CD4-positive, alpha-beta T cell treated with Interleukin-10 for 1 hour (primary cell): ENCODE measurements around the gene PKD2L2.
A peak's percentile ranks its signal among the peaks of the same experiment; 100 is the strongest.
"Not testable (repeated sequence)": the region's sequence is repeated elsewhere in the genome, so short reads cannot be mapped to it uniquely, and the experiment has no call there.

Source experiments
- DNase-seq: peaks from one replicate; pipeline ENCODE4 v3.0.0-alpha.2; 2020

PKD2L2 gene

GRCh38 chr5:137890845-137891244 is 1.6 kb downstream of the PKD2L2 start:
- DNase-seq = no peak

GRCh38 chr5:137891849-137892248 is 2.6 kb downstream of the PKD2L2 start:
- peak; percentile 9 for DNase-seq

- DNase-seq = no peak
Measured at GRCh38 chr5:137894586-137894985, 5.3 kb downstream of the PKD2L2 start.

- DNase-seq = no peak
Measured at GRCh38 chr5:137896560-137896959, 7.3 kb downstream of the PKD2L2 start.

- no peak for DNase-seq
Measured at GRCh38 chr5:137899493-137899892, 10.2 kb downstream of the PKD2L2 start.

- no peak for DNase-seq
Measured at GRCh38 chr5:137901011-137901817, 12.0 kb downstream of the PKD2L2 start.

- DNase-seq = no peak
Measured at GRCh38 chr5:137902408-137903133, 13.3 kb downstream of the PKD2L2 start.

- DNase-seq = no peak
Measured at GRCh38 chr5:137914758-137915157, 25.5 kb downstream of the PKD2L2 start.

GRCh38 chr5:137916923-137917322 is 27.7 kb downstream of the PKD2L2 start:
- no peak for DNase-seq

GRCh38 chr5:137921931-137922330 is 32.7 kb downstream of the PKD2L2 start:
- no peak for DNase-seq

- no peak for DNase-seq
Measured at GRCh38 chr5:137923856-137924255, 34.6 kb downstream of the PKD2L2 start.

- no peak for DNase-seq
Measured at GRCh38 chr5:137932800-137933199, 43.5 kb downstream of the PKD2L2 start.

GRCh38 chr5:137933491-137933911 is 44.2 kb downstream of the PKD2L2 start:
- no peak for DNase-seq

GRCh38 chr5:137935190-137935589 is 45.9 kb downstream of the PKD2L2 start:
- no peak for DNase-seq

GRCh38 chr5:137935694-137936093 is 46.4 kb downstream of the PKD2L2 start:
- DNase-seq = no peak

- DNase-seq = no peak
Measured at GRCh38 chr5:137937994-137938750, 48.9 kb downstream of the PKD2L2 start.

- DNase-seq = no peak
Measured at GRCh38 chr5:137938751-137939143, 49.5 kb downstream of the PKD2L2 start.

- no peak for DNase-seq
Measured at GRCh38 chr5:137939331-137939730, 50.1 kb downstream of the PKD2L2 start.

- not testable (repeated sequence) for DNase-seq
Measured at GRCh38 chr5:137944280-137944679, 55.0 kb downstream of the PKD2L2 start.

- no peak for DNase-seq
Measured at GRCh38 chr5:137945825-137946224, 56.6 kb downstream of the PKD2L2 start.

- DNase-seq = no peak
Measured at GRCh38 chr5:137954131-137954879, 65.0 kb downstream of the PKD2L2 start.

GRCh38 chr5:137957948-137958347 is 68.7 kb downstream of the PKD2L2 start:
- no peak for DNase-seq

- DNase-seq = no peak
Measured at GRCh38 chr5:137959488-137959887, 70.2 kb downstream of the PKD2L2 start.
